H9 (cell line): ENCODE results near the gene NLRC3. TPM values are rescaled to one million over a fixed set of nuclear protein-coding genes. Genes with fewer than 3 reads are reported as not detected.

ENCODE experiments used
- DNase-seq: peaks from one replicate; pipeline ENCODE4 v3.0.0-alpha.2; 2017
- H2AFZ ChIP-seq: one replicate; pipeline ENCODE4 v1.6.1; 2013; ENCODE audit warnings: mild to moderate bottlenecking, low read length, control low read depth, moderate library complexity
- H2AK5ac ChIP-seq: 2 replicates; pipeline ENCODE4 v1.6.1; 2013; ENCODE audit warnings: low read length, control low read depth, mixed read lengths; ENCODE audit not compliant: insufficient read length
- H2BK120ac ChIP-seq: one replicate; pipeline ENCODE4 v1.6.1; 2013; ENCODE audit warnings: low read depth, mild to moderate bottlenecking, low read length, control low read depth, inconsistent platforms; ENCODE audit not compliant: poor library complexity, severe bottlenecking
- H2BK12ac ChIP-seq: 2 replicates; pipeline ENCODE4 v1.6.1; 2013; ENCODE audit warnings: low read length, control low read depth, mixed read lengths, low read depth; ENCODE audit not compliant: insufficient read length
- H2BK15ac ChIP-seq: 2 replicates; pipeline ENCODE4 v1.6.1; 2013; ENCODE audit warnings: low read depth, low read length, control low read depth
- H2BK20ac ChIP-seq: one replicate; pipeline ENCODE4 v1.6.1; 2013; ENCODE audit warnings: low read depth, mild to moderate bottlenecking, low read length, control low read depth, inconsistent platforms; ENCODE audit not compliant: poor library complexity, severe bottlenecking
- H2BK5ac ChIP-seq: 2 replicates; pipeline ENCODE4 v1.6.1; 2013; ENCODE audit warnings: low read length, control low read depth, mixed read lengths; ENCODE audit not compliant: insufficient read length
- H3K14ac ChIP-seq: 2 replicates; pipeline ENCODE4 v1.6.1; 2013; ENCODE audit warnings: low read length, control low read depth; ENCODE audit not compliant: insufficient read depth
- H3K18ac ChIP-seq: 2 replicates; pipeline ENCODE4 v1.6.1; 2013; ENCODE audit warnings: low read depth, mild to moderate bottlenecking, mixed read lengths, low read length, control low read depth; ENCODE audit not compliant: insufficient read length
- H3K23ac ChIP-seq: 2 replicates; pipeline ENCODE4 v1.6.1; 2013; ENCODE audit warnings: low read length, control low read depth, mixed read lengths, low read depth; ENCODE audit not compliant: insufficient read length
- H3K23me2 ChIP-seq: 2 replicates; pipeline ENCODE4 v1.6.1; 2013; ENCODE audit warnings: low read depth, mild to moderate bottlenecking, mixed read lengths, low read length, control low read depth; ENCODE audit not compliant: insufficient read length, poor library complexity, severe bottlenecking
- H3K27ac ChIP-seq: 2 replicates; pipeline ENCODE4 v1.5.1; 2013; ENCODE audit warnings: low read length, control low read depth, mixed read lengths, low read depth; ENCODE audit not compliant: insufficient read length
- H3K27me3 ChIP-seq: 2 replicates; pipeline ENCODE4 v1.6.1; 2013; ENCODE audit warnings: low read length, control low read depth, inconsistent platforms; ENCODE audit not compliant: insufficient read depth
- H3K4ac ChIP-seq: 2 replicates; pipeline ENCODE4 v1.6.1; 2013; ENCODE audit warnings: low read depth, mild to moderate bottlenecking, control low read depth, inconsistent platforms, low read length, moderate library complexity
- H3K4me1 ChIP-seq: 2 replicates; pipeline ENCODE4 v1.6.1; 2013; ENCODE audit warnings: low read length, control low read depth, inconsistent platforms; ENCODE audit not compliant: insufficient read depth
- H3K4me2 ChIP-seq: 2 replicates; pipeline ENCODE4 v1.6.1; 2013; ENCODE audit warnings: low read length, control low read depth, mixed read lengths; ENCODE audit not compliant: insufficient read length, insufficient read depth
- H3K56ac ChIP-seq: 2 replicates; pipeline ENCODE4 v1.6.1; 2013; ENCODE audit warnings: low read depth, mild to moderate bottlenecking, mixed read lengths, low read length, control low read depth; ENCODE audit not compliant: insufficient read length
- H3K79me1 ChIP-seq: 2 replicates; pipeline ENCODE4 v1.6.1; 2013; ENCODE audit warnings: low read depth, mild to moderate bottlenecking, moderate library complexity, low read length, control low read depth, inconsistent platforms; ENCODE audit not compliant: insufficient read depth, poor library complexity, severe bottlenecking
- H3K79me2 ChIP-seq: 2 replicates; pipeline ENCODE4 v1.6.1; 2013; ENCODE audit warnings: low read length, control low read depth, inconsistent platforms; ENCODE audit not compliant: insufficient read depth
- H3K9ac ChIP-seq: 2 replicates; pipeline ENCODE4 v1.6.1; 2013; ENCODE audit warnings: low read length, control low read depth, mixed read lengths; ENCODE audit not compliant: insufficient read length; ENCODE audit errors: extremely low read depth
- H3K9me3 ChIP-seq: one replicate; pipeline ENCODE4 v1.6.1; 2013; ENCODE audit warnings: low read depth, low read length, inconsistent platforms; ENCODE audit not compliant: control insufficient read depth
- H3T11ph ChIP-seq: one replicate; pipeline ENCODE4 v1.6.1; 2013; ENCODE audit warnings: mild to moderate bottlenecking, low read length, control low read depth, inconsistent platforms
- H4K20me1 ChIP-seq: one replicate; pipeline ENCODE4 v1.6.1; 2013; ENCODE audit not compliant: control insufficient read depth, insufficient read length, insufficient read depth
- H4K5ac ChIP-seq: 2 replicates; pipeline ENCODE4 v1.6.1; 2013; ENCODE audit warnings: low read depth, mild to moderate bottlenecking, mixed read lengths, low read length, control low read depth; ENCODE audit not compliant: insufficient read length
- H4K8ac ChIP-seq: replicated peaks from 2 replicates; pipeline ENCODE4 v1.6.1; 2013; ENCODE audit warnings: low read length, control low read depth, mixed read lengths, low read depth; ENCODE audit not compliant: insufficient read length
- H4K91ac ChIP-seq: 2 replicates; pipeline ENCODE4 v1.6.1; 2013; ENCODE audit warnings: low read depth, mild to moderate bottlenecking, moderate library complexity, mixed read lengths, low read length, control low read depth; ENCODE audit not compliant: insufficient read length
- H3K27ac Mint-ChIP-seq, 3 experiments: 2 replicates in 2 of 3; 3 replicates in 1 of 3; pipeline ENCODE4 v1.8.0; 2020 to 2021; ENCODE audit warnings: mixed read lengths in 3 of 3, mild to moderate bottlenecking in 1 of 3, moderate library complexity in 1 of 3
- H3K27me3 Mint-ChIP-seq: 2 replicates; pipeline ENCODE4 v1.8.0; 2021; ENCODE audit warnings: low read depth, mild to moderate bottlenecking, moderate library complexity, mixed read lengths
- H3K36me3 Mint-ChIP-seq, 3 experiments: 2 replicates in 2 of 3; 3 replicates in 1 of 3; pipeline ENCODE4 v1.8.0; 2020 to 2021; ENCODE audit warnings: low read depth in 3 of 3, mixed read lengths in 3 of 3; ENCODE audit not compliant: insufficient read depth in 1 of 3
- H3K4me1 Mint-ChIP-seq, 2 experiments: 2 replicates each; pipeline ENCODE4 v1.8.0; 2020; ENCODE audit warnings: mixed read lengths in 2 of 2
- H3K4me3 Mint-ChIP-seq, 2 experiments: 2 replicates in 1 of 2; 3 replicates in 1 of 2; pipeline ENCODE4 v1.8.0; 2020 to 2021; ENCODE audit warnings: mild to moderate bottlenecking in 2 of 2, mixed read lengths in 2 of 2, moderate library complexity in 1 of 2
- H3K9me3 Mint-ChIP-seq, 2 experiments: 2 replicates in 1 of 2; 3 replicates in 1 of 2; pipeline ENCODE4 v1.8.0; 2020; ENCODE audit warnings: mild to moderate bottlenecking in 2 of 2, mixed read lengths in 2 of 2, moderate library complexity in 1 of 2
- CTCF ChIP-seq: fragments of 200-600 bp; sonication (generic); conservative IDR thresholded peaks from 3 replicates; pipeline ENCODE4 v1.8.0; 2021; ENCODE audit warnings: antibody characterized with exemption, mild to moderate bottlenecking
- WGBS: extraction: QIAGEN DNeasy Blood & Tissue Kit; methylation state at CpG from one replicate; pipeline ENCODE4 v1.1.7; 2013; ENCODE audit warnings: missing lambda C conversion rate, low lambda C conversion rate, mixed read lengths; ENCODE audit not compliant: insufficient read length; ENCODE audit errors: extremely low coverage; 5-methylcytosine and 5-hydroxymethylcytosine counted together
- total RNA-seq: library from RNA; stranded (reverse); gene quantifications from 2 replicates; pipeline ENCODE4 v1.2.1, GENCODE V29; 2021

The NLRC3 gene
- total RNA-seq, 1 experiment from 2014 or later = 0.44 TPM

- H3K36me3 Mint-ChIP-seq = peaks cover 11 to 45% (median 37%) of the 10 kb centered on the region in 3 experiments; a peak in 6 of 7 replicates
These were observed 6.3 kb upstream of the NLRC3 start for GRCh38 chr16:3583303-3584038.

More at GRCh38 chr16:3583303-3584038, 6.3 kb upstream of the NLRC3 start:
- Histone ChIP-seq H3K27ac (no peak overlapping the region), H3K56ac (no peak overlapping the region), H3K9ac (no peak overlapping the region), H3K23ac (no peak overlapping the region), H3K4me2 (no peak overlapping the region), H3K27me3 (no peaks in the 10 kb centered on the region), H3K9me3 (no peaks in the 10 kb centered on the region), H2BK120ac (no peak overlapping the region), H2BK20ac (no peak overlapping the region), H4K20me1 (no peaks in the 10 kb centered on the region), H2BK12ac (no peak overlapping the region), H3K18ac (no peak overlapping the region), H4K91ac (no peak overlapping the region), H4K5ac (no peak overlapping the region), H3K79me1 (no peaks in the 10 kb centered on the region), H3K14ac (no peak overlapping the region), H2BK5ac (no peak overlapping the region), H2BK15ac (no peak overlapping the region), H2AK5ac (no peak overlapping the region), H3K79me2 (no peaks in the 10 kb centered on the region), H2AFZ (no peak overlapping the region), H3K4ac (no peak overlapping the region), H3K4me1 (no peaks in the 10 kb centered on the region), H4K8ac (no peak overlapping the region), H3K23me2 (no peaks in the 10 kb centered on the region), H3T11ph (no peak overlapping the region)
- no peak overlapping the region; a peak in 1 of 7 replicates for H3K27ac Mint-ChIP-seq
- H3K4me3 Mint-ChIP-seq = no peak overlapping the region
- H3K9me3 Mint-ChIP-seq = no peaks in the 10 kb centered on the region
- no CpG with 5 or more reads among the region's 16 CpGs for WGBS
- no peak for DNase-seq
- H3K4me1 Mint-ChIP-seq = peaks cover 14 to 30% of the 10 kb centered on the region in 2 experiments
- no peaks in the 10 kb centered on the region for H3K27me3 Mint-ChIP-seq
- no peak for TF ChIP-seq CTCF
